Measurements from ENCODE around the gene XPO6. TPM values are rescaled to one million over a fixed set of nuclear protein-coding genes. Genes with fewer than 3 reads are reported as not detected.

The XPO6 gene
- total RNA-seq, 1 experiment from 2014 or later, result 124 TPM

DNA sequence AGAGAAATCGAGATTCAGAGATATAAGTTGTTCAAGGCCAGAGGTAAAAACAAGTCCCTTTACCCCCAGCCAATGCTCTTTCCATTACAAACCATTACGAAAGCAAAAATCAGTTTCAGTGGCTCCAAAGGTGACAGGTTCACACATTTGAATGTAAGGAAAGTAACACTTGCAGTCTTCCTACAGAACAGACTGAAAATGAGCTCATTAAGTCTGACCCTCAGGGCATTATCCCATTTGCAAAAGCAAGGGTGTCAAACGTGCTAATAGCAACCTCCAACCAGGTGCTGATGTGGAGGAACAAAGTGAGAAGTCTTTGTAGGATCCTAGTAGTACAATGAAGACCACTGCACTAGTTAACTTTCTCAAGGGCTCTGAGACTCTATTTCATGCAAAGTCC is 65.2 kb downstream of the XPO6 start:
- Histone ChIP-seq H3K56ac (ENCODE audit: insufficient read length, low read depth, low read length) (no peak overlapping the region), H2BK120ac (ENCODE audit: low read depth, low read length, poor library complexity, severe bottlenecking) (no peak overlapping the region), H3K4me2 (ENCODE audit: insufficient read depth, insufficient read length, low read length) (no peak overlapping the region), H3K9me3 (ENCODE audit: control insufficient read depth, low read depth, low read length) (no peaks in the 10 kb centered on the region), H3K4ac (ENCODE audit: low read depth, low read length) (no peak overlapping the region), H3K18ac (ENCODE audit: insufficient read length, low read depth, low read length) (no peak overlapping the region), H2BK5ac (ENCODE audit: insufficient read length, low read length) (no peak overlapping the region), H4K91ac (ENCODE audit: insufficient read length, low read depth, low read length) (no peak overlapping the region), H3K27me3 (ENCODE audit: insufficient read depth, low read length) (no peaks in the 10 kb centered on the region), H3K14ac (ENCODE audit: insufficient read depth, low read length) (no peak overlapping the region), H3K79me1 (ENCODE audit: insufficient read depth, low read depth, low read length, poor library complexity, severe bottlenecking) (no peaks in the 10 kb centered on the region), H4K8ac (replicated peaks; ENCODE audit: insufficient read length, low read depth, low read length) (no peak overlapping the region), H3K27ac (ENCODE audit: insufficient read length, low read depth, low read length) (no peak overlapping the region), H2AK5ac (ENCODE audit: insufficient read length, low read length) (no peak overlapping the region), H2BK20ac (ENCODE audit: low read depth, low read length, poor library complexity, severe bottlenecking) (no peak overlapping the region), H2AFZ (ENCODE audit: low read length) (no peak overlapping the region), H3K4me1 (ENCODE audit: insufficient read depth, low read length) (no peaks in the 10 kb centered on the region), H3K23ac (ENCODE audit: insufficient read length, low read depth, low read length) (no peak overlapping the region), H2BK15ac (ENCODE audit: low read depth, low read length) (no peak overlapping the region), H2BK12ac (ENCODE audit: insufficient read length, low read depth, low read length) (no peak overlapping the region), H3T11ph (ENCODE audit: low read length) (no peak overlapping the region), H4K5ac (ENCODE audit: insufficient read length, low read depth, low read length) (no peak overlapping the region), H3K9ac (ENCODE audit: extremely low read depth, insufficient read length, low read length) (no peak overlapping the region), H3K79me2 (ENCODE audit: insufficient read depth, low read length) (no peaks in the 10 kb centered on the region), H3K23me2 (ENCODE audit: insufficient read length, low read depth, low read length, poor library complexity, severe bottlenecking) (no peaks in the 10 kb centered on the region), H4K20me1 (ENCODE audit: control insufficient read depth, insufficient read depth, insufficient read length) (no peaks in the 10 kb centered on the region)
- peaks cover 24 to 76% (median 63%) of the 10 kb centered on the region in 3 experiments; a peak in 6 of 7 replicates for H3K36me3 Mint-ChIP-seq (ENCODE audit: insufficient read depth in 1 of 3, low read depth in 3 of 3)
- H3K9me3 Mint-ChIP-seq, result no peaks in the 10 kb centered on the region
- no CpG with 5 or more reads among the region's 3 CpGs for WGBS (ENCODE audit: extremely low coverage, insufficient read length, low lambda C conversion rate)
- DNase-seq, result no peak
- TF ChIP-seq, protein P1, sequence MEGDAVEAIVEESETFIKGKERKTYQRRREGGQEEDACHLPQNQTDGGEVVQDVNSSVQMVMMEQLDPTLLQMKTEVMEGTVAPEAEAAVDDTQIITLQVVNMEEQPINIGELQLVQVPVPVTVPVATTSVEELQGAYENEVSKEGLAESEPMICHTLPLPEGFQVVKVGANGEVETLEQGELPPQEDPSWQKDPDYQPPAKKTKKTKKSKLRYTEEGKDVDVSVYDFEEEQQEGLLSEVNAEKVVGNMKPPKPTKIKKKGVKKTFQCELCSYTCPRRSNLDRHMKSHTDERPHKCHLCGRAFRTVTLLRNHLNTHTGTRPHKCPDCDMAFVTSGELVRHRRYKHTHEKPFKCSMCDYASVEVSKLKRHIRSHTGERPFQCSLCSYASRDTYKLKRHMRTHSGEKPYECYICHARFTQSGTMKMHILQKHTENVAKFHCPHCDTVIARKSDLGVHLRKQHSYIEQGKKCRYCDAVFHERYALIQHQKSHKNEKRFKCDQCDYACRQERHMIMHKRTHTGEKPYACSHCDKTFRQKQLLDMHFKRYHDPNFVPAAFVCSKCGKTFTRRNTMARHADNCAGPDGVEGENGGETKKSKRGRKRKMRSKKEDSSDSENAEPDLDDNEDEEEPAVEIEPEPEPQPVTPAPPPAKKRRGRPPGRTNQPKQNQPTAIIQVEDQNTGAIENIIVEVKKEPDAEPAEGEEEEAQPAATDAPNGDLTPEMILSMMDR (conservative IDR thresholded peaks at IDR 0.05), result no peak
- no peaks in the 10 kb centered on the region; a peak in 1 of 4 replicates for H3K4me1 Mint-ChIP-seq
- no peaks in the 10 kb centered on the region for H3K27me3 Mint-ChIP-seq (ENCODE audit: low read depth)
- no peak overlapping the region for H3K4me3 Mint-ChIP-seq
- H3K27ac Mint-ChIP-seq, result no peak overlapping the region

Data from H9 (cell line).